K562 (cell line): ENCODE data around the gene PHYHD1. TPM values are rescaled to one million over a fixed set of nuclear protein-coding genes. Genes with fewer than 3 reads are reported as not detected.

ENCODE experiments used
- BDP1 ChIP-seq: IDR thresholded peaks from 3 replicates; pipeline ENCODE4 v1.6.1; 2011; ENCODE audit not compliant: insufficient read length, insufficient read depth
- CTCFL ChIP-seq: IDR thresholded peaks from 2 replicates; pipeline ENCODE4 v1.6.1; 2011; ENCODE audit warnings: borderline replicate concordance, low read depth, mild to moderate bottlenecking, moderate library complexity, low read length; ENCODE audit not compliant: insufficient read depth, poor library complexity, severe bottlenecking
- DEAF1 ChIP-seq: fragments of 450-650 bp; formaldehyde crosslinking; IDR thresholded peaks from 2 replicates; pipeline ENCODE4 v1.4.0; 2020; ENCODE audit warnings: mild to moderate bottlenecking, moderate library complexity
- DLX4 ChIP-seq: fragments of 250-450 bp; sonication (Bioruptor Pico); IDR thresholded peaks from 2 replicates; pipeline ENCODE4 v1.6.1; 2021; ENCODE audit warnings: mild to moderate bottlenecking
- FOXA1 ChIP-seq: fragments of 450-650 bp; IDR thresholded peaks from 2 replicates; pipeline ENCODE4 v1.6.1; 2016; ENCODE audit warnings: mild to moderate bottlenecking, borderline replicate concordance
- ILF3 ChIP-seq: fragments of 450-650 bp; IDR thresholded peaks from 2 replicates; pipeline ENCODE4 v1.6.1; 2018; ENCODE audit warnings: antibody characterized with exemption, mild to moderate bottlenecking, moderate library complexity, borderline replicate concordance
- KDM5B ChIP-seq: fragments of 200-600 bp; sonication (generic); IDR thresholded peaks from 2 replicates; pipeline ENCODE4 v1.6.1; 2012; ENCODE audit warnings: low read depth, mild to moderate bottlenecking, moderate library complexity, low read length, control low read depth, inconsistent platforms; ENCODE audit not compliant: insufficient replicate concordance
- NRF1 ChIP-seq, 2 experiments: fragments of 450-650 bp; IDR thresholded peaks in 1 of 2; conservative IDR thresholded peaks in 1 of 2; 2 replicates each; pipeline ENCODE4 v1.6.1; 2014; ENCODE audit warnings: mild to moderate bottlenecking in 2 of 2
- POLR2H ChIP-seq: IDR thresholded peaks from 2 replicates; pipeline ENCODE4 v1.6.1; 2016; ENCODE audit warnings: missing genetic modification characterization, low read depth, mild to moderate bottlenecking, control low read depth, missing compliant biosample characterization, moderate library complexity
- SMAD2 ChIP-seq: fragments of 150-350 bp; IDR thresholded peaks from 2 replicates; pipeline ENCODE4 v1.6.1; 2014; ENCODE audit warnings: low read depth, mild to moderate bottlenecking, low read length
- SRSF1 ChIP-seq: fragments of 200-400 bp; formaldehyde crosslinking; IDR thresholded peaks from 2 replicates; pipeline ENCODE4 v1.6.1; 2017; ENCODE audit warnings: mild to moderate bottlenecking, low read depth, low read length, moderate library complexity
- TCF7 ChIP-seq: sonication (generic); IDR thresholded peaks from 2 replicates; pipeline ENCODE4 v1.6.1; 2016; ENCODE audit warnings: antibody characterized with exemption, borderline replicate concordance
- ZKSCAN8 ChIP-seq: fragments of 200-800 bp; sonication (Bioruptor generic); IDR thresholded peaks from 2 replicates; pipeline ENCODE4 v1.6.1; 2016; ENCODE audit warnings: missing genetic modification characterization, missing compliant biosample characterization
- ZNF407 ChIP-seq: fragments of 450-650 bp; IDR thresholded peaks from 2 replicates; pipeline ENCODE4 v1.6.1; 2016; ENCODE audit warnings: low read depth
- polyA plus RNA-seq, 8 experiments: library from polyadenylated mRNA; depleted of rRNA in 4 of 8; stranded (reverse) in 5 of 8; unstranded in 3 of 8; fragments of >200 nt; fragmentation: Nextera tagmentation in 2 of 8; fragmentation: Illumina TruSeq in 1 of 8; extraction: Ambion mirVana in 2 of 8; extraction: Trizol in 1 of 8; gene quantifications; 2 replicates each; pipeline versions ENCODE4 v1.2.1 to v1.2.3, GENCODE V29; 2011 to 2014; ENCODE audit warnings: inconsistent platforms in 1 of 8, missing spikeins in 1 of 8
- total RNA-seq, 7 experiments: library from RNA; depleted of rRNA in 6 of 7; stranded (reverse); fragments of >200 nt in 6 of 7; fragmentation: Illumina TruSeq in 2 of 7; extraction: Trizol in 2 of 7; gene quantifications; 2 replicates each; pipeline versions ENCODE4 v1.2.1 to v1.2.3, GENCODE V29; 2011 to 2021; ENCODE audit warnings: low replicate concordance in 1 of 7

Gene PHYHD1
- total and polyA plus RNA-seq, 9 of the 15 experiments (the other 6 are each of a cell fraction or from before 2014, with no cell fraction given), result 0.36 to 1.3 (median 0.80) TPM

GRCh38 chr9:128881884-128882676, 38.7 kb upstream of the PHYHD1 start, which contains the start of the genes KYAT1 and LRRC8A (continued):
- no peak for TF ChIP-seq BDP1
- peak; percentile 64 to 72 for TF ChIP-seq NRF1 (conservative IDR thresholded peaks at IDR 0.05 in 1 of 2, IDR thresholded peaks at IDR 0.05 in 1 of 2)
- TF ChIP-seq ILF3, result no peak
- TF ChIP-seq ZNF407, result no peak
- TF ChIP-seq DEAF1 (CRISPR knock-in tag), result no peak
- TF ChIP-seq SRSF1, result no peak
- TF ChIP-seq CTCFL, result no peak
- TF ChIP-seq SMAD2, result no peak
- no peak for TF ChIP-seq POLR2H (tag)
- TF ChIP-seq FOXA1, result no peak
- no peak for TF ChIP-seq TCF7
- no peak for TF ChIP-seq ZKSCAN8 (CRISPR knock-in tag)
- TF ChIP-seq DLX4, result no peak
- TF ChIP-seq KDM5B, result peak; percentile 66
